Tibial artery (tissue), 4 donors: Measurements from ENCODE around the gene PIGC.

Experiments used
- DNase-seq, 2 donors: peaks; one replicate each; pipeline ENCODE4 v3.0.0-alpha.2; 2019
- H3K27ac ChIP-seq, 2 donors: fragments of 200-600 bp; sonication (generic) in 1 of 2; 1 replicate in 1 of 2; 2 replicates in 1 of 2; pipeline ENCODE4 v1.5.1; 2018 to 2019; ENCODE audit warnings: mild to moderate bottlenecking in 1 of 2
- H3K27me3 ChIP-seq, 2 donors: fragments of 200-600 bp; sonication (generic) in 1 of 2; one replicate each; pipeline versions ENCODE4 v1.5.1 to v1.6.0; 2016 to 2019
- H3K36me3 ChIP-seq, 3 donors: fragments of 200-600 bp; sonication (generic) in 2 of 3; one replicate each; pipeline ENCODE4 v1.5.1; 2016 to 2019; ENCODE audit warnings: mild to moderate bottlenecking in 2 of 3
- H3K4me1 ChIP-seq, 4 donors: fragments of 200-600 bp; sonication (generic) in 2 of 4; 1 replicate in 3 of 4; 2 replicates in 1 of 4; pipeline ENCODE4 v1.5.1; 2016 to 2019
- H3K4me3 ChIP-seq, 2 donors: fragments of 200-600 bp; sonication (generic) in 1 of 2; 1 replicate in 1 of 2; 2 replicates in 1 of 2; pipeline ENCODE4 v1.5.1; 2018 to 2019; ENCODE audit warnings: mild to moderate bottlenecking in 2 of 2
- H3K9me3 ChIP-seq, 3 donors: fragments of 200-600 bp; sonication (generic) in 1 of 3; one replicate each; pipeline ENCODE4 v1.5.1; 2016 to 2019
- CTCF ChIP-seq, 2 experiments: fragments of 200-600 bp in 1 of 2; fragments of 450-650 bp in 1 of 2; IDR thresholded peaks; one replicate each; pipeline ENCODE4 v1.5.1; 2017 to 2019; ENCODE audit warnings: antibody characterized with exemption in 2 of 2, mild to moderate bottlenecking in 1 of 2, moderate library complexity in 1 of 2
- intact Hi-C: fragments of 100-400 bp; cut with DNase I; formaldehyde crosslinking; loops from one replicate; pipeline ENCODE4 v1.15.0; 2023; ENCODE audit warnings: low total_unique reads

Gene PIGC

DNA sequence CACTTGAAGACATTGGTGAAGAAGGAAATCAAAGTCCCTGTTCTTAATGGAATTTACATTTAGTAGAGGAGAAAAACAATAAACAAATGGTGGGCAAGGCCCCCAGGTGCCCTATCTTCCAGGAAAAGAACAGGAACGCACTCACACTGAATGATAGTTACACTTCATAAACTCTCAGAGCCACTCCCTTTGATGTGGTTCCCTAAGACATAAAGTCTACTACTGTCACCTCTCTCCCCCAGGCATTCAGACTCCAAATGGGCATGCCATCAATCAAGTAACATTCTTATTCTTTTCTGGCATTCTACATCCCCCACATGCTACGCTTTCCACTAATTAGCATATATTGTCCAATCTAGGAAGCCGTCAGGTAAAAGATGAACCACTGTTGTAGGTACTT lies 36.6 kb upstream of the PIGC start:
- intact Hi-C loops, result no loop called here
- H3K27me3 ChIP-seq, result peaks cover 0 to 3% of the 10 kb centered on the region in 2 donors
- H3K27ac ChIP-seq, result no peak overlapping the region
- H3K4me1 ChIP-seq, result no peaks in the 10 kb centered on the region
- no peak for TF ChIP-seq CTCF (IDR thresholded peaks at IDR 0.05)
- DNase-seq, result no peak
- H3K9me3 ChIP-seq, result no peaks in the 10 kb centered on the region
- no peak overlapping the region for H3K4me3 ChIP-seq
- H3K36me3 ChIP-seq, result no peaks in the 10 kb centered on the region

GRCh38 chr1:172478485-172478884 lies 34.6 kb upstream of the PIGC start:
- intact Hi-C loops, result no loop called here
- Histone ChIP-seq H3K4me1 (peaks cover 0 to 4% (median 0%) of the 10 kb centered on the region in 4 donors), H3K27ac (no peak overlapping the region), H3K27me3 (peaks cover 0 to 3% of the 10 kb centered on the region in 2 donors), H3K36me3 (no peaks in the 10 kb centered on the region), H3K9me3 (no peaks in the 10 kb centered on the region), H3K4me3 (no peak overlapping the region)
- DNase-seq, result no peak
- no peak for TF ChIP-seq CTCF (IDR thresholded peaks at IDR 0.05)

GRCh38 chr1:172477741-172478140 lies 33.9 kb upstream of the PIGC start:
- intact Hi-C loops, result no loop called here
- TF ChIP-seq CTCF (IDR thresholded peaks at IDR 0.05), result no peak

GRCh38 chr1:172477216-172477615 lies 33.3 kb upstream of the PIGC start:
- Histone ChIP-seq H3K36me3 (no peaks in the 10 kb centered on the region), H3K27ac (no peak overlapping the region), H3K9me3 (no peaks in the 10 kb centered on the region), H3K27me3 (peaks cover 0 to 3% of the 10 kb centered on the region in 2 donors), H3K4me3 (no peak overlapping the region), H3K4me1 (peaks cover 0 to 6% (median 0%) of the 10 kb centered on the region in 4 donors)
- intact Hi-C loops, result no loop called here
- DNase-seq, result no peak
- TF ChIP-seq CTCF (IDR thresholded peaks at IDR 0.05), result no peak

More at GRCh38 chr1:172477741-172478140, 33.9 kb upstream of the PIGC start:
- H3K4me1 ChIP-seq, result peaks cover 0 to 6% (median 0%) of the 10 kb centered on the region in 4 donors
- no peak overlapping the region for H3K27ac ChIP-seq
- H3K4me3 ChIP-seq, result no peak overlapping the region
- H3K9me3 ChIP-seq, result no peaks in the 10 kb centered on the region
- peaks cover 0 to 3% of the 10 kb centered on the region in 2 donors for H3K27me3 ChIP-seq
- no peaks in the 10 kb centered on the region for H3K36me3 ChIP-seq
- no peak for DNase-seq

DNA sequence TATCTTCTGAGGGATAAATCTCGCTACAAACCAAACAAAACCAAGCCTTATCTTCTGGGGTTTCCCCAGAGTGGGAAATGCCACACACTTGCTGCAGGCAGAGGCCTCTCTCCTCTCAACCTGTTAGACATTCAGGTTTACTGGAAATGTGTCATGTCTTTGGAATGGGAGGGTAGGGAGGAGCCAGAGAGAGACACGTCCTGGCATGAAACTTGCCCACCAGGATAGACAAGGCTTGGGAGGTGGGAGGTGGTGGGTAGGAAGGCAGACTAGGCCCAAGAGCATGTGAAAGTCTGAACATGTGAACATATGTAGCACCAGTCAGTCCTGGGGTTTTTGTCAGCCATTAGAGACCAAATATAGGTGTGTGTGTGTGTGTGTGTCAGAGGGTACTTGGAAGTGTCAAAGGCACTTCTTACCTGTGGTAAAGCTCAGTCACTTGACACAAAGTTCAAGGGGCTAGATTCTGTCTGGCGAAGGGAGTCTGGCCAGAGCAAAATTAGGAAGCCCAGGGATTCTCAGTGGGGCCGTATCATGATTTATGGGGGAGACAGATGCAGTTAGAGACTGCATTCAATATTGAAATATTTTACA lies 32.4 kb upstream of the PIGC start:
- Histone ChIP-seq H3K9me3 (no peaks in the 10 kb centered on the region), H3K4me3 (no peak overlapping the region), H3K27me3 (peaks cover 0 to 3% of the 10 kb centered on the region in 2 donors), H3K4me1 (peaks cover 0 to 6% (median 0%) of the 10 kb centered on the region in 4 donors), H3K27ac (no peak overlapping the region), H3K36me3 (no peaks in the 10 kb centered on the region)
- intact Hi-C loops, result no loop called here
- DNase-seq, result no peak
- no peak for TF ChIP-seq CTCF (IDR thresholded peaks at IDR 0.05)

GRCh38 chr1:172473842-172474241 lies 30.0 kb upstream of the PIGC start:
- TF ChIP-seq CTCF (IDR thresholded peaks at IDR 0.05), result no peak
- H3K4me1 ChIP-seq, result peaks cover 0 to 6% (median 0%) of the 10 kb centered on the region in 4 donors
- intact Hi-C loops, result no loop called here

More at GRCh38 chr1:172473842-172474241, 30.0 kb upstream of the PIGC start:
- Histone ChIP-seq H3K4me3 (no peak overlapping the region), H3K27ac (no peak overlapping the region), H3K36me3 (no peaks in the 10 kb centered on the region), H3K9me3 (no peaks in the 10 kb centered on the region), H3K27me3 (no peaks in the 10 kb centered on the region)
- no peak for DNase-seq
